ENCODE measurements around the gene GIMAP5.

The GIMAP5 gene

DNA sequence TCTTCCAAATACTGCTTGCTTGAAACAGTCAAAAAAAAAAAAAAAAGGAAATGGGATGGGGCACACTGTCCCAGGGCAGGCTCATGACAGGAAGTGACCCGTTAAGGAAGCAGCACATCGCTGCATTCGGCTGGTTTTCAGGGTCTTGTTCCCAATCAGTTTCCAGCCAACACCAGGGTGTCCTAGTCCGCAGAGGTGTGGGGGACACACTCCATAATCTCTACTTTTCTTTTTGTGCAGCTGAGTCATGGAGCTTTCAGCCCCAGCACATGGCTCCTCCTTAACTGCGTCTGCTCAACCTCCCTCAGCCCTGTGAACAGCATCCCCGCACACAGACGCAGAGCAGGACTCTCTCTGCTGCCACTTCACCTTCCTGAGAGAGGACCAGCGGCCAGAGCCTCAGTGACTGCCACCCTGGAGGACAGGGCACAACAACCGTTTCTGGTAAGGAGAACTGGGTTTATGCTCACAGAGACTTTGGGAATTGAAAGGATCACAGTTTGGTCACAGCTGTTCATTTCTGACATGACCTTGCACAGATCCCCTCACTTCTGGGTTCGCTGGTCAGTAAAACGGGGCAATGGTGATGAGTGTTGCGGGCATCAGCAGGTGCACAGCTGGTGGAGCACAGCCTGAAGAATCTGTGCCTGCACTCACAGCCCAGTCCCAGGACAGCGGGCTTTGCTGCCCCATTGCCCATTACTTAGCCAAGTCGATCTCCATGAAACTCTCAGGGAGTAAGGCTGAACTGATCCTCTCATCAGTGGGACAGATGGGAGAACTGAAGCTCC is at the start of gene GIMAP5:
TSS of gene GIMAP5 (plus strand) at position 154 of the 791 bp plus-strand sequence. CDS start 3,467 bp downstream, outside the sequence.
- DNase-seq (ENCODE audit: low read depth): no peak

DNA sequence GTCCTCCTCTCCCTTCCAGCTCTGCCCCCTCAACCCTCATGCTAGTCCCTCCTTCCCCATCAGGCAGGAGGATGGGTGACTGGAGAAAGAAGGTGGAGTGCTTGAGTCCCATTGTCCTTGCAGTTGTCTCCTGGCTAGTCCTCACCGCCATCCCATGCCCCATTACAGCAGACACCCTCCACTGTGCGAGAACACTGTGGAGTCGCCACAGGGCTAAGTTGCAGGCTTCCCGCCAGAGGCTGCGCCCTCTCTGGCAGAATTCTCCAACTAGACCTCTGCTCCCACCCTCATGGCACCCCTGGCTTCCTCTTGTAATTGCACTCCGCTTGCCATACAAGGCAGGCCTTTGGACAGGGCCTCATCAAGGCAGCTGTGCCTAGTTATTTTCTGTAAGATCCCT is 48.6 kb upstream of the GIMAP5 start:
- no peak for DNase-seq (ENCODE audit: low read depth)

DNA sequence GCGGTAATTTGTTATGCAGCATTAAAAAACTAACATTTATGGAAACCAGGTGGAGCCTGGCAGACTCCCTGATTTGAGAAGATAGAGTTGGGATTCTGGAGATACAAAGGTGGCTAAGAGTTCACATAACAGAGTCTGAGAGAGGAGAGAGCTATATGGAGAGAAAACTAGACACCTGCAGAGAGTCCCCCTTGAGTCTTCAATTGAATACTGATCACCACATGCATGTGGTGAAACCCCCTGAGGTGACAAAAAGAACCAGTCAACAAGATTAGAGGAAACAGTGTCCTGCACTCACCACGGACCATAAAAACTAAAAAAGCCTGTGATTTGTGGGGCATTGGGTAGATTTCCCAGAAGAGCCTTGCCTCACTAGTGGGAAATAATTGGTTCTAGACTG is 41.6 kb upstream of the GIMAP5 start:
- no peak for DNase-seq (ENCODE audit: low read depth)

DNA sequence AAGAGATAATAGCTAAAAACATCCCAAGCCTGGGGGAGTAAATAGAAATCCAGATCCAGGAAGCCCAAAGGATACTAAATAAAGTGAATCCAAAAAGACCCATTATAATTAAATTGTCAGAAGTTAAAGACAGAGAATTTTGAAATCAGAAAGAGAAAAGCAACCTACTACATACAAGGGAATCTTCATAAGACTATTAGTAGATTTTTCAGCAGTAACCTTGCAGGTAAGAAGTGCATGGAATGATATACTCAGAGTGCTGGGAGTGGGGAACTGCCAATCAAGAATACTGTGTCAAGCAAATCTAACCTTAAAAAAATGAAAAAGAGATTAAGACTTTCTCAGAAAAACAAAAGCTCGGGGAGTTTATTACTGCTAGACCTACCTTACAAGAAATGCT is 34.0 kb upstream of the GIMAP5 start:
- DNase-seq (ENCODE audit: low read depth): no peak

GRCh38 chr7:150715293-150715692 is 21.9 kb upstream of the GIMAP5 start:
- DNase-seq (ENCODE audit: low read depth): no peak

DNA sequence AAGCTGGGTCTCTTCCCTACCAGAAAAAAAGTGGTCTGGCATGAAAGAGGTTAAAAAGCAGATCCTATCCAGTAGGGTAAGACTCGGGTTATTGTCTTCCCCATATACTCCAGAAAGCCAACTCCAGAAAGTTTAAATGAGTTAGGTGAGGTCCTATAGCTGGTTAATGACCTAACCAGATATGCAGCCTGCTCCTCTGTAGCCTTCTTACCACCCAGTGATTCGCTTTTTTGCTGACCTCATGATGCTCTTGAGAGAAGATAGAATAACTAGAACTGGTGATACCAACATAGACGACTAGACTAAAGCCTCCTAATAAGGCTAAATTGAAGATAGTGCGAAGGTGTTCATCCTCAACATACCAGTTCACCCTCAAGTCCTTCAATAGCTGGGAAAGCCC is 21.5 kb upstream of the GIMAP5 start:
- DNase-seq (ENCODE audit: low read depth): no peak

- no peak for DNase-seq (ENCODE audit: low read depth)
Observed at GRCh38 chr7:150716368-150716767, 20.9 kb upstream of the GIMAP5 start, which contains the start of gene GIMAP1. TSS of gene GIMAP1 (plus strand) at chr7:150716613. CDS start at chr7:150719048, 2,435 bp downstream.

GRCh38 chr7:150716939-150717338 is 20.3 kb upstream of the GIMAP5 start:
- no peak for DNase-seq (ENCODE audit: low read depth)

GRCh38 chr7:150717814-150718420 is 19.3 kb upstream of the GIMAP5 start:
- DNase-seq (ENCODE audit: low read depth): no peak

DNA sequence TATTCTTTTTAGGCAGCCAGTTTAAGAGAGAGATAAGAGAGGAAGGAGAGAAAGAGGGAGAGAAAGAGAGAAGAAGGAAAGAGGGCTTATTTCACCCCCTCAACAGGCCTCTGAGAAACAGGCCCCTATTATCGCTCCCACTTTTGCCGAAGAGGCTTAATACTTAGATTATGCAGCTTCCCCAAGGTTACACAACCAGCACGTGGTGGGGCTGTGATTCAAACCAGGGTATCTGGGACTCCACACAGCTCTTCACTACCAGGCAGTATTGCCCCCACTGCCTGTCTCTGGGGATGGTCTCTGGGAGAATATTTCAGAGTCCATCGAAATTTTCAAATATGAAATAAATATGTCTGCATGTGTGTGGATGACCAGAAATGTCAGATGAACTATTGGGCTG is 17.8 kb upstream of the GIMAP5 start:
- DNase-seq (ENCODE audit: low read depth): no peak

DNA sequence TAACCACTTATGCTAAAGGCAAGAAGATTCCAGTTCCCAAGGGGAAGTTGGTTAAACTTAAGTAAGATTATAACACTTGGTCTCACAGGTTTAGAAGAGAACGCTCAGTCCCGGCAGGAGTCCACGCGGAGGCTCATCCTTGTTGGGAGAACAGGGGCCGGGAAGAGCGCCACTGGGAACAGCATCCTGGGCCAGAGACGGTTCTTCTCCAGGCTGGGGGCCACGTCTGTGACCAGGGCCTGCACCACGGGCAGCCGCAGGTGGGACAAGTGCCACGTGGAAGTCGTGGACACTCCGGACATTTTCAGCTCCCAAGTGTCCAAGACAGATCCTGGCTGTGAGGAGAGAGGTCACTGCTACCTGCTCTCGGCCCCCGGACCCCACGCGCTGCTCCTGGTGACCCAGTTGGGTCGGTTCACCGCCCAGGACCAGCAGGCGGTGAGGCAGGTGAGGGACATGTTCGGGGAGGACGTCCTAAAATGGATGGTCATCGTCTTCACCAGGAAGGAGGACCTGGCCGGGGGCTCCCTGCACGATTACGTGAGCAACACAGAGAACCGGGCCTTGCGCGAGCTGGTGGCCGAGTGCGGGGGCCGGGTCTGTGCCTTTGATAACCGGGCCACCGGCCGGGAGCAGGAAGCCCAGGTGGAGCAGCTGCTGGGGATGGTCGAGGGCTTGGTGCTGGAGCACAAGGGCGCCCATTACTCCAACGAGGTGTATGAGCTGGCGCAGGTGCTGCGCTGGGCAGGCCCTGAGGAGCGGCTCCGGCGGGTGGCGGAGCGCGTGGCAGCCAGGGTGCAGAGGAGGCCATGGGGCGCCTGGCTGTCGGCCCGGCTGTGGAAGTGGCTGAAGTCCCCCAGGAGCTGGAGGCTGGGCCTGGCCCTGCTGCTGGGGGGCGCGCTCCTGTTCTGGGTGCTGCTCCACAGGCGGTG is 17.0 kb upstream of the GIMAP5 start:
- DNase-seq (ENCODE audit: low read depth): no peak

DNA sequence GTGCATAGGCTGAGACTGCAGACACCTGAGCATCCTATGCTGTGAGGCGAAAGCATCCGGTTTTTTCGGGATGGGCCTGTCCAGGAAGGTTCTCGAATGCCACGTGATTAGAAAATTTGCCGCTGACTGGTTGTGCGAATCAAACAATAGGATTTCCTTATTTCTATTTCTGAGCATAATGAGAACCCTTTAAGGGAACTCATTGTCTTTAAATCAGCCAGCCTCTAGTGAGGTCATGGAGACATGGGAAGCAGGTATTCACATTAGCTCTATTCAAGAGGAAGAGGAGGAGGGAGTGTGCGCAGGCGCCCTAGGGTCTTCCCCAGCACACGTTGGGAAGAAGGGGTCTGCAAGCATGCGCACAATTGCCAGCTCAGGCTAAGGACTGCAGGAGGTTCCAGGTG is 15.2 kb upstream of the GIMAP5 start:
- DNase-seq (ENCODE audit: low read depth): no peak

- no peak for DNase-seq (ENCODE audit: low read depth)
Observed at GRCh38 chr7:150722431-150722931, 14.7 kb upstream of the GIMAP5 start.

GRCh38 chr7:150723467-150723866 is 13.8 kb upstream of the GIMAP5 start:
- DNase-seq (ENCODE audit: low read depth): no peak

DNA sequence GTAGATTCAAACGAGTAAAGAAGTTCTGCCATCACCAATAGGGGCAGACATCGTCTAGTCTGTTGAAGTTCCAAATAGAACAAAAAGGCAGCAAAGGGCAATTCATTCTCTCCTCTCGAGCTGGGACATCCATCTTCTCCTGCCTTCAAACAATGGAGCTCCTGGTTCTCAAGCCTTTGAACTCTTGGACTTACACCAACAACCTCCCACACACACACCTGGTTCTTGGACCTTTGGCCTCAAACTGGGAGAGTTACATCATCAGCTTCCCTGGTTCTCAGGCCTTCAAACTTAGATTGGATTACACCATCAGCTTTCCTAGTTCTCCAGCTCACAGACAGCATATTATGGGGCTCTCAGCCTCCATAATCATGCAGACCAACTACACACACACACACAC is 9.8 kb upstream of the GIMAP5 start:
- DNase-seq (ENCODE audit: low read depth): no peak

- DNase-seq (ENCODE audit: low read depth): no peak
Observed at GRCh38 chr7:150728011-150728410, 9.2 kb upstream of the GIMAP5 start.

DNA sequence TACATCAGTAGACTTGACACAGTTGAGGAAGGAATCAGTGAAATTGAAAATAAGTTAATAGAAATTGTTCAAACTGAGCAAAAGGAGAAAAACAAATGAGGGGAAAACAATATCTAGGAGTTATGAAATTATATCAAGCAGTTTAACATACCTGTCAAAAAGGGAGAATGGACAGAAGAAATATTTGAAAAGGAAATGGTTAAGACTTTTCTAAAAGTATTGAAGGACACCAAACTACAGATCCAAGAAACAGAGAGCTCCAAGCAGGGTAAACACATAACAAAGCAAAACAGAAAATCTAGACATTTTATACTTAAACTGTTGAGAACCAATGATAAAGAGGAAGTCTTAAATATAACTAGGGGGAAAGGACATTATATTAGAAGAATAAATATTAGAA is 8.6 kb upstream of the GIMAP5 start:
- DNase-seq (ENCODE audit: low read depth): no peak

- DNase-seq (ENCODE audit: low read depth): no peak
Observed at GRCh38 chr7:150731916-150732315, 5.3 kb upstream of the GIMAP5 start.

- DNase-seq (ENCODE audit: low read depth): no peak
Observed at GRCh38 chr7:150732786-150733481, 4.3 kb upstream of the GIMAP5 start.

- DNase-seq (ENCODE audit: low read depth): no peak
Observed at GRCh38 chr7:150733482-150734095, 3.6 kb upstream of the GIMAP5 start.

- no peak for DNase-seq (ENCODE audit: low read depth)
Observed at GRCh38 chr7:150734254-150734653, 3.0 kb upstream of the GIMAP5 start.
